ENCODE data around the gene UBR3. TPM values are rescaled to one million over a fixed set of nuclear protein-coding genes. Genes with fewer than 3 reads are reported as not detected.
A peak's percentile ranks its signal among the peaks of the same experiment; 100 is the strongest.

The UBR3 gene
- total and polyA plus RNA-seq, 2 of the 4 experiments (the other 2 are of a cell fraction) = 10.0 to 33.9 TPM

- intact Hi-C loops (cut with micrococcal nuclease) = no loop called here
- BruUV-seq (replicated peaks) = no TSS peak
Measured at GRCh38 chr2:170013802-170014551, 186.7 kb downstream of the UBR3 start.

More at GRCh38 chr2:170013802-170014551, 186.7 kb downstream of the UBR3 start:
- H3K9me3 ChIP-seq (ENCODE audit: control insufficient read depth, insufficient read depth, low read length) = no peaks in the 10 kb centered on the region
- no peak overlapping the region for H3K27ac ChIP-seq (ENCODE audit: insufficient read depth, low read length)
- no peak overlapping the region for H2AK9ac ChIP-seq (replicated peaks; ENCODE audit: low read depth, low read length, poor library complexity)
- in situ Hi-C loops (cut with MboI; ENCODE audit: low sequenced_read_pairs) = no loop called here
- H3K79me1 ChIP-seq (ENCODE audit: low read depth in 1 of 2, low read length in 2 of 2) = no peaks in the 10 kb centered on the region; a peak in 1 of 4 replicates
- no peak overlapping the region for H3K4me3 ChIP-seq (ENCODE audit: insufficient read depth, low read depth, low read length)
- H2BK5ac ChIP-seq (ENCODE audit: low read depth, low read length, poor library complexity, severe bottlenecking) = no peak overlapping the region
- dilution Hi-C loops (cut with HindIII; ENCODE audit: low sequenced_read_pairs, unreplicated experiment) = no loop called here
- H3K14ac ChIP-seq (replicated peaks; ENCODE audit: low read depth, low read length) = no peak overlapping the region
- no peak overlapping the region for H2BK120ac ChIP-seq (ENCODE audit: low read depth, low read length)
- no peak overlapping the region; the same call in 1 of the 2 replicates for H3K23ac ChIP-seq (ENCODE audit: low read depth, low read length)
- no peak overlapping the region for H3K9ac ChIP-seq (ENCODE audit: low read depth, low read length)
- H2AFZ ChIP-seq (replicated peaks; ENCODE audit: low read length, poor library complexity) = no peak overlapping the region
- H3K4me1 ChIP-seq (ENCODE audit: control insufficient read depth, insufficient read depth, low read length) = no peaks in the 10 kb centered on the region
- no peak overlapping the region for H2BK15ac ChIP-seq (ENCODE audit: low read depth, low read length)
- H4K20me1 ChIP-seq (ENCODE audit: insufficient read depth, low read length) = no peaks in the 10 kb centered on the region
- WGBS, 2 experiments (ENCODE audit: extremely low coverage in 2 of 2, insufficient read length in 1 of 2) = no CpG with 5 or more reads among the region's 5 CpGs
- no peak overlapping the region for H2BK20ac ChIP-seq (ENCODE audit: low read depth, low read length)
- DNase-seq = peak; percentile 10
- H4K8ac ChIP-seq (ENCODE audit: low read depth in 2 of 2, low read length in 2 of 2) = no peak overlapping the region
- no peak for ATAC-seq (ENCODE audit: low read depth)
- peaks cover 2% of the 10 kb centered on the region; the same call in 1 of the 2 replicates for H3K36me3 ChIP-seq (ENCODE audit: control insufficient read depth, insufficient read depth, low read length)
- H2AK5ac ChIP-seq (ENCODE audit: low read depth, low read length) = no peak overlapping the region
- no peaks in the 10 kb centered on the region for H3K9me1 ChIP-seq (ENCODE audit: insufficient read depth, low read length)
- no peak overlapping the region for H3K4ac ChIP-seq (ENCODE audit: low read depth, low read length)
- no peak overlapping the region for H4K5ac ChIP-seq (ENCODE audit: low read depth, low read length)
- no peaks in the 10 kb centered on the region for H3K27me3 ChIP-seq (ENCODE audit: control insufficient read depth, insufficient read depth, low read length)
- CTCF ChIA-PET = no interaction called here
- H3K18ac ChIP-seq (ENCODE audit: low read depth, low read length) = no peak overlapping the region
- H4K91ac ChIP-seq (ENCODE audit: insufficient read depth, low read depth, low read length) = no peak overlapping the region
- POLR2A ChIA-PET (ENCODE audit: unreplicated experiment) = no interaction called here
- H3K56ac ChIP-seq (ENCODE audit: extremely low read depth, insufficient read depth, low read length) = no peak overlapping the region
- TF ChIP-seq CEBPB (IDR thresholded peaks at IDR 0.05; ENCODE audit: low read depth, low read length) (no peak), BHLHE40 (IDR thresholded peaks at IDR 0.05; ENCODE audit: low read depth, low read length) (no peak), RAD21 (IDR thresholded peaks at IDR 0.05; ENCODE audit: low read length) (no peak), FOS (IDR thresholded peaks at IDR 0.05; ENCODE audit: low read depth, low read length) (no peak), SMC3 (IDR thresholded peaks at IDR 0.05; ENCODE audit: low read depth, low read length) (no peak), POLR2A (IDR thresholded peaks at IDR 0.05; ENCODE audit: low read depth, low read length) (no peak)
- H3K4me2 ChIP-seq (ENCODE audit: low read depth, low read length) = no peak overlapping the region
